IMR-90 (cell line): ENCODE measurements around the gene NCKAP5.

Experiments
- CEBPB ChIP-seq: IDR thresholded peaks from 2 replicates; pipeline ENCODE4 v1.6.1; 2012; ENCODE audit warnings: low read depth, low read length, improper control_type of control experiment
- MXI1 ChIP-seq: IDR thresholded peaks from 2 replicates; pipeline ENCODE4 v1.6.1; 2012; ENCODE audit warnings: low read depth, mild to moderate bottlenecking, low read length, moderate library complexity, borderline replicate concordance
- POLR2A ChIP-seq: IDR thresholded peaks from 2 replicates; pipeline ENCODE4 v1.6.1; 2012; ENCODE audit warnings: mild to moderate bottlenecking, low read depth, low read length
- RFX5 ChIP-seq: IDR thresholded peaks from 2 replicates; pipeline ENCODE4 v1.8.0; 2012; ENCODE audit warnings: low read depth, mild to moderate bottlenecking, low read length, moderate library complexity
- SMC3 ChIP-seq: fragments of 150-350 bp; IDR thresholded peaks from 2 replicates; pipeline ENCODE4 v1.6.1; 2016; ENCODE audit warnings: low read depth, mild to moderate bottlenecking, antibody characterized with exemption, low read length, moderate library complexity
- TF ChIP-seq, protein P1 (sequence below): conservative IDR thresholded peaks from 2 replicates; pipeline ENCODE4 v1.5.1; 2012; ENCODE audit warnings: mild to moderate bottlenecking, low read depth, low read length, improper control_type of control experiment

- TF ChIP-seq, protein P1, sequence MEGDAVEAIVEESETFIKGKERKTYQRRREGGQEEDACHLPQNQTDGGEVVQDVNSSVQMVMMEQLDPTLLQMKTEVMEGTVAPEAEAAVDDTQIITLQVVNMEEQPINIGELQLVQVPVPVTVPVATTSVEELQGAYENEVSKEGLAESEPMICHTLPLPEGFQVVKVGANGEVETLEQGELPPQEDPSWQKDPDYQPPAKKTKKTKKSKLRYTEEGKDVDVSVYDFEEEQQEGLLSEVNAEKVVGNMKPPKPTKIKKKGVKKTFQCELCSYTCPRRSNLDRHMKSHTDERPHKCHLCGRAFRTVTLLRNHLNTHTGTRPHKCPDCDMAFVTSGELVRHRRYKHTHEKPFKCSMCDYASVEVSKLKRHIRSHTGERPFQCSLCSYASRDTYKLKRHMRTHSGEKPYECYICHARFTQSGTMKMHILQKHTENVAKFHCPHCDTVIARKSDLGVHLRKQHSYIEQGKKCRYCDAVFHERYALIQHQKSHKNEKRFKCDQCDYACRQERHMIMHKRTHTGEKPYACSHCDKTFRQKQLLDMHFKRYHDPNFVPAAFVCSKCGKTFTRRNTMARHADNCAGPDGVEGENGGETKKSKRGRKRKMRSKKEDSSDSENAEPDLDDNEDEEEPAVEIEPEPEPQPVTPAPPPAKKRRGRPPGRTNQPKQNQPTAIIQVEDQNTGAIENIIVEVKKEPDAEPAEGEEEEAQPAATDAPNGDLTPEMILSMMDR = no peak
- TF ChIP-seq CEBPB = no peak
- no peak for TF ChIP-seq MXI1
- no peak for TF ChIP-seq POLR2A
- no peak for TF ChIP-seq RFX5
- no peak for TF ChIP-seq SMC3
Observed at GRCh38 chr2:133496501-133497269, 71.6 kb downstream of the NCKAP5 start.
